ENCODE data around the gene UBE2I.
A peak's percentile ranks its signal among the peaks of the same experiment; 100 is the strongest.
"Not testable (repeated sequence)": the region's sequence is repeated elsewhere in the genome, so short reads cannot be mapped to it uniquely, and the experiment has no call there.

UBE2I gene

GRCh38 chr16:1293921-1294656 lies 15.3 kb upstream of the UBE2I start:
- DNase-seq, result no peak

- no peak for DNase-seq
Observed at GRCh38 chr16:1295465-1295864, 14.0 kb upstream of the UBE2I start.

- DNase-seq, result not testable (repeated sequence)
Observed at GRCh38 chr16:1296688-1297017, 12.8 kb upstream of the UBE2I start.

- no peak for DNase-seq
Observed at GRCh38 chr16:1297018-1297696, 12.3 kb upstream of the UBE2I start.

GRCh38 chr16:1298406-1298805 lies 11.0 kb upstream of the UBE2I start:
- no peak for DNase-seq

- DNase-seq, result no peak
Observed at GRCh38 chr16:1299012-1299867, 10.2 kb upstream of the UBE2I start.

GRCh38 chr16:1299868-1300203 lies 9.6 kb upstream of the UBE2I start:
- no peak for DNase-seq

GRCh38 chr16:1300664-1301476 lies 8.6 kb upstream of the UBE2I start:
- peak; percentile 75 for DNase-seq

GRCh38 chr16:1301562-1301961 lies 7.9 kb upstream of the UBE2I start:
- DNase-seq, result no peak

- no peak for DNase-seq
Observed at GRCh38 chr16:1305823-1306222, 3.6 kb upstream of the UBE2I start.

GRCh38 chr16:1306334-1306733 lies 3.1 kb upstream of the UBE2I start:
- no peak for DNase-seq

GRCh38 chr16:1308036-1308976 lies 1.1 kb upstream of the UBE2I start:
- no peak for DNase-seq

GRCh38 chr16:1309888-1310831 lies 724 bp downstream of the UBE2I start:
- DNase-seq, result peak; percentile 56

- DNase-seq, result peak; percentile 25
Observed at GRCh38 chr16:1310832-1311200, 1.4 kb downstream of the UBE2I start.

GRCh38 chr16:1311212-1311737 lies 1.8 kb downstream of the UBE2I start:
- DNase-seq, result no peak

- DNase-seq, result no peak
Observed at GRCh38 chr16:1311738-1312466, 2.5 kb downstream of the UBE2I start.

- DNase-seq, result no peak
Observed at GRCh38 chr16:1312467-1312816, 3.0 kb downstream of the UBE2I start.

- DNase-seq, result no peak
Observed at GRCh38 chr16:1312903-1313302, 3.5 kb downstream of the UBE2I start.

- DNase-seq, result no peak
Observed at GRCh38 chr16:1313721-1314369, 4.4 kb downstream of the UBE2I start.

All from stimulated activated CD4-positive, alpha-beta T cell treated with anti-CD3 and anti-CD28 coated beads, Interleukin-4, amount 100 ng/mL, for 24 hours (primary cell).